H1 (cell line): ENCODE data around the gene DEPDC4. TPM values are rescaled to one million over a fixed set of nuclear protein-coding genes. Genes with fewer than 3 reads are reported as not detected.

Experiments used
- CTCF ChIA-PET: fragments of 300-600 bp; sonication (Branson Sonifier 250); formaldehyde crosslinking; loops from one replicate; lab custom pipeline; 2021; ENCODE audit not compliant: partially characterized antibody; lab: Charles Lee
- POLR2A ChIA-PET: fragments of 300-600 bp; sonication (Branson Sonifier 250); formaldehyde crosslinking; loops from one replicate; lab custom pipeline; 2021; ENCODE audit warnings: inconsistent platforms; ENCODE audit not compliant: partially characterized antibody; lab: Charles Lee
- DNase-seq, 2 experiments: peaks; one replicate each; pipeline versions ENCODE4 v3.0.0 to v3.0.0-alpha.2; 2010 to 2022; ENCODE audit warnings: low spot score in 2 of 2, low read depth in 1 of 2, mixed read lengths in 1 of 2
- FAIRE-seq: peaks from 2 replicates; lab custom pipeline; 2011; peaks lifted over from hg19 to GRCh38; lab: Jason Lieb, UNC
- H2AFZ ChIP-seq: 2 replicates; pipeline ENCODE4 v1.8.1; 2012; ENCODE audit warnings: low read length, inconsistent platforms
- H2AK5ac ChIP-seq: 2 replicates; pipeline ENCODE4 v1.6.1; 2013; ENCODE audit warnings: low read depth, low read length
- H2BK120ac ChIP-seq: replicated peaks from 2 replicates; pipeline ENCODE3; 2013; ENCODE audit warnings: low read depth, low read length, inconsistent platforms
- H2BK12ac ChIP-seq: 2 replicates; pipeline ENCODE4 v1.6.1; 2013; ENCODE audit warnings: low read depth, low read length
- H2BK15ac ChIP-seq: 2 replicates; pipeline ENCODE4 v1.6.1; 2013; ENCODE audit warnings: low read length
- H2BK20ac ChIP-seq: 2 replicates; pipeline ENCODE4 v1.6.1; 2013; ENCODE audit warnings: low read length
- H2BK5ac ChIP-seq: 2 replicates; pipeline ENCODE4 v1.6.1; 2013; ENCODE audit warnings: low read depth, low read length
- H3K14ac ChIP-seq: 2 replicates; pipeline ENCODE4 v1.6.1; 2013; ENCODE audit warnings: inconsistent platforms; ENCODE audit not compliant: insufficient read length
- H3K18ac ChIP-seq: 2 replicates; pipeline ENCODE4 v1.6.1; 2013; ENCODE audit warnings: low read length; ENCODE audit errors: extremely low read depth
- H3K23ac ChIP-seq: 2 replicates; pipeline ENCODE4 v1.6.1; 2013; ENCODE audit warnings: inconsistent platforms; ENCODE audit not compliant: insufficient read length
- H3K23me2 ChIP-seq: 2 replicates; pipeline ENCODE4 v1.6.1; 2013; ENCODE audit warnings: low read depth, low read length
- H3K27ac ChIP-seq: 2 replicates; pipeline ENCODE4 v1.6.1; 2011; ENCODE audit warnings: low read depth, low read length, inconsistent platforms
- H3K27me3 ChIP-seq, 4 experiments: replicated peaks in 1 of 4; 1 replicate in 1 of 4; 2 replicates in 3 of 4; pipeline versions ENCODE4 v1.6.1 to v1.8.1; 2011 to 2013; ENCODE audit warnings: low read length in 3 of 4, mild to moderate bottlenecking in 3 of 4, inconsistent platforms in 2 of 4, mixed read lengths in 2 of 4, moderate library complexity in 1 of 4; ENCODE audit not compliant: control insufficient read depth in 3 of 4, insufficient read depth in 3 of 4; ENCODE audit errors: extremely low read depth in 1 of 4
- H3K36me3 ChIP-seq, 4 experiments: 2 replicates each; pipeline versions ENCODE4 v1.6.1 to v1.8.1; 2011 to 2013; ENCODE audit warnings: mild to moderate bottlenecking in 4 of 4, low read length in 3 of 4, moderate library complexity in 2 of 4, control low read depth in 1 of 4, inconsistent platforms in 1 of 4; ENCODE audit not compliant: insufficient read depth in 4 of 4, control insufficient read depth in 2 of 4
- H3K4ac ChIP-seq: replicated peaks from 2 replicates; pipeline ENCODE3; 2013; ENCODE audit warnings: low read length, low read depth, mixed read lengths, inconsistent platforms; ENCODE audit not compliant: insufficient read length
- H3K4me1 ChIP-seq, 4 experiments: replicated peaks in 1 of 4; 1 replicate in 1 of 4; 2 replicates in 3 of 4; pipeline versions ENCODE4 v1.6.1 to v1.8.1; 2011 to 2013; ENCODE audit warnings: low read length in 3 of 4, inconsistent platforms in 2 of 4, mixed read lengths in 1 of 4; ENCODE audit not compliant: insufficient read depth in 4 of 4, control insufficient read depth in 3 of 4
- H3K4me2 ChIP-seq, 2 experiments: 2 replicates each; pipeline versions ENCODE4 v1.6.1 to v1.8.1; 2011 to 2013; ENCODE audit warnings: low read depth in 2 of 2, low read length in 2 of 2, control low read depth in 1 of 2, inconsistent platforms in 1 of 2, mild to moderate bottlenecking in 1 of 2; ENCODE audit not compliant: insufficient read depth in 1 of 2
- H3K4me3 ChIP-seq, 4 experiments: fragments of 200-600, 300-600 bp in 1 of 4; sonication (generic), shearing (Covaris generic), sonication (Bioruptor Twin) in 1 of 4; 2 replicates each; pipeline versions ENCODE4 v1.5.1 to v1.8.1; 2011 to 2016; ENCODE audit warnings: low read length in 4 of 4, low read depth in 3 of 4, control low read depth in 2 of 4, inconsistent platforms in 2 of 4, mild to moderate bottlenecking in 2 of 4, mixed read lengths in 1 of 4, moderate library complexity in 1 of 4; ENCODE audit not compliant: insufficient read depth in 2 of 4; ENCODE audit errors: extremely low read depth in 1 of 4
- H3K56ac ChIP-seq: replicated peaks from 2 replicates; pipeline ENCODE3; 2013; ENCODE audit warnings: low read depth, mild to moderate bottlenecking, mixed read lengths, low read length, inconsistent platforms; ENCODE audit not compliant: insufficient read length
- H3K79me1 ChIP-seq: 2 replicates; pipeline ENCODE4 v1.6.1; 2013; ENCODE audit warnings: low read depth, low read length, control low read depth
- H3K79me2 ChIP-seq, 2 experiments: 2 replicates each; pipeline versions ENCODE4 v1.6.1 to v1.8.1; 2012 to 2013; ENCODE audit warnings: low read length in 2 of 2, mild to moderate bottlenecking in 2 of 2, inconsistent platforms in 1 of 2; ENCODE audit not compliant: insufficient read depth in 2 of 2, control insufficient read depth in 1 of 2
- H3K9ac ChIP-seq, 4 experiments: replicated peaks in 1 of 4; 1 replicate in 1 of 4; 2 replicates in 3 of 4; pipeline versions ENCODE4 v1.6.1 to v1.8.1; 2011 to 2013; ENCODE audit warnings: low read depth in 3 of 4, low read length in 3 of 4, control low read depth in 2 of 4, mild to moderate bottlenecking in 2 of 4, moderate library complexity in 2 of 4, inconsistent platforms in 1 of 4; ENCODE audit errors: extremely low read depth in 1 of 4
- H3K9me3 ChIP-seq, 2 experiments: 2 replicates each; pipeline versions ENCODE4 v1.6.1 to v1.8.1; 2012 to 2013; ENCODE audit warnings: mild to moderate bottlenecking in 2 of 2, moderate library complexity in 2 of 2, control low read depth in 1 of 2, inconsistent platforms in 1 of 2, low read depth in 1 of 2, low read length in 1 of 2, mixed read lengths in 1 of 2; ENCODE audit not compliant: insufficient read depth in 2 of 2
- H4K20me1 ChIP-seq, 2 experiments: replicated peaks in 1 of 2; 2 replicates each; pipeline versions ENCODE3 to v1.8.1; 2011 to 2013; ENCODE audit warnings: inconsistent platforms in 2 of 2, low read length in 2 of 2, mild to moderate bottlenecking in 1 of 2; ENCODE audit not compliant: insufficient read depth in 2 of 2, control insufficient read depth in 1 of 2
- H4K5ac ChIP-seq: 2 replicates; pipeline ENCODE4 v1.6.1; 2013; ENCODE audit warnings: low read length, low read depth, mixed read lengths, inconsistent platforms; ENCODE audit not compliant: insufficient read length
- H4K8ac ChIP-seq: 2 replicates; pipeline ENCODE4 v1.8.0; 2013; ENCODE audit warnings: mild to moderate bottlenecking, moderate library complexity, low read length, inconsistent platforms; ENCODE audit not compliant: insufficient read depth; ENCODE audit errors: extremely low read depth
- H4K91ac ChIP-seq: replicated peaks from 2 replicates; pipeline ENCODE3; 2013; ENCODE audit warnings: low read length, mixed read lengths, inconsistent platforms; ENCODE audit not compliant: insufficient read length
- EP300 ChIP-seq, 2 experiments: IDR thresholded peaks; 1 replicate in 1 of 2; 2 replicates in 1 of 2; pipeline ENCODE4 v1.6.1; 2011 to 2012; ENCODE audit warnings: low read depth in 2 of 2, low read length in 2 of 2, mild to moderate bottlenecking in 2 of 2, borderline replicate concordance in 1 of 2, inconsistent platforms in 1 of 2, moderate library complexity in 1 of 2
- WGBS, 2 experiments: shearing (Covaris generic) in 1 of 2; methylation state at CpG; one replicate each; pipeline versions ENCODE4 v1.1.6 to v1.1.7; 2013 to 2015; ENCODE audit warnings: low lambda C conversion rate in 2 of 2, mixed read lengths in 2 of 2, inconsistent platforms in 1 of 2, low coverage in 1 of 2, missing lambda C conversion rate in 1 of 2; ENCODE audit not compliant: insufficient replicate concordance in 2 of 2, insufficient coverage in 1 of 2, insufficient read length in 1 of 2; ENCODE audit errors: extremely low coverage in 1 of 2, missing lambda C conversion rate in 1 of 2; 5-methylcytosine and 5-hydroxymethylcytosine counted together
- polyA plus RNA-seq, 7 experiments: library from polyadenylated mRNA; depleted of rRNA in 3 of 7; stranded (reverse) in 5 of 7; unstranded in 2 of 7; fragments of >200 nt in 5 of 7; fragments of 200-250 nt in 2 of 7; gene quantifications; 1 replicate in 5 of 7; 2 replicates in 1 of 7; 4 replicates in 1 of 7; pipeline versions ENCODE4 v1.2.1 to v1.2.3, GENCODE V29; 2011 to 2013; ENCODE audit warnings: missing spikeins in 2 of 7, mixed read lengths in 2 of 7
- total RNA-seq: library from RNA; stranded (reverse); fragmentation: NEBNext Ultra II Directional; extraction: Animal tissue kit (Norgen Biotek cat#: 25700); gene quantifications from 2 replicates; pipeline ENCODE4 v1.2.1, GENCODE V29; 2021

DEPDC4 gene
- total and polyA plus RNA-seq, 2 of the 8 experiments (the other 6 are each of a cell fraction or from before 2014, with no cell fraction given) = 0.80 to 3.8 TPM

DNA sequence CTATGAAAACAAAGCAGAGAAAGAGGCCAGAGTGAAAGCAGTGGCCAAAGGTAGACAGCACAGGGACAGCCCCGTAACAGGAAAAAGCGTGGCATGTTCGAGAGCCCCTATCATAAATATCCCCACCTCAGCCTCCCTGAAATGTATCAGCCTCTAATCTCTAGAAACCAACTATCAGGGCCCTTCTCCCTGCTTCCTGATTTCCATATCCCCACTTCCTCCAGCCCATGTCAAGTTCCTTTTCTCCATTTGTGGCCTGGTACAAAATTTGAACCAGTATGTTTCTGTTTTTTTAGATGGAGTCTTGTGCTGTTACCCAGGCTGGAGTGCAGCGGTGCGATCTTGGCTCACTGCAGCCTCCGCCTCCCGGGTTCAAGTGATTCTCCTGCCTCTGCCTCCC, 16.9 kb downstream of the DEPDC4 start:
- no peak overlapping the region for H3K4me2 ChIP-seq
- ChIA-PET CTCF (no interaction called here), POLR2A (interaction anchor here (0.6 to 1.0 kb wide), 2 partner anchors 17 to 123 kb away, joined by 4 read pairs; partner anchors contain the start of genes DEPDC4 and SCYL2)
- H2BK120ac ChIP-seq = no peak overlapping the region
- no peak overlapping the region for H3K14ac ChIP-seq
- no peaks in the 10 kb centered on the region for H3K27me3 ChIP-seq
- no peak overlapping the region for H3K23ac ChIP-seq
- H3K4ac ChIP-seq = no peak overlapping the region
- no peak overlapping the region for H3K56ac ChIP-seq
- no peak for FAIRE-seq
- no peak overlapping the region for H2BK20ac ChIP-seq
- H4K91ac ChIP-seq = no peak overlapping the region
- H3K4me1 ChIP-seq = no peaks in the 10 kb centered on the region
- H3K4me3 ChIP-seq = no peak overlapping the region
- no peak overlapping the region for H2BK5ac ChIP-seq
- no peak overlapping the region for H2AK5ac ChIP-seq
- H3K36me3 ChIP-seq = no peaks in the 10 kb centered on the region
- no peak overlapping the region for H4K5ac ChIP-seq
- H2BK15ac ChIP-seq = no peak overlapping the region
- H3K18ac ChIP-seq = no peak overlapping the region
- no peak overlapping the region for H2BK12ac ChIP-seq
- 94% methylated on average over 7 of the region's 7 CpGs; no CpG with 5 or more reads in 1 of the 2 experiments for WGBS, 2 experiments
- no peaks in the 10 kb centered on the region for H4K20me1 ChIP-seq
- no peaks in the 10 kb centered on the region for H3K79me2 ChIP-seq
- no peaks in the 10 kb centered on the region for H3K9me3 ChIP-seq
- H3K79me1 ChIP-seq = no peaks in the 10 kb centered on the region
- no peak overlapping the region for H3K27ac ChIP-seq
- no peaks in the 10 kb centered on the region for H3K23me2 ChIP-seq
- H4K8ac ChIP-seq = no peak overlapping the region
- no peak overlapping the region for H3K9ac ChIP-seq
- TF ChIP-seq EP300 (IDR thresholded peaks at IDR 0.05; ENCODE audit: borderline replicate concordance in 1 of 2, low read depth in 2 of 2, low read length in 2 of 2) = no peak
- no peak overlapping the region for H2AFZ ChIP-seq
- DNase-seq = no peak
